Neural progenitor cell (in vitro differentiated cells): Measurements from ENCODE around the gene SSR2. TPM values are rescaled to one million over a fixed set of nuclear protein-coding genes. Genes with fewer than 3 reads are reported as not detected.
A peak's percentile ranks its signal among the peaks of the same experiment; 100 is the strongest.

Experiments used
- DNase-seq: peaks from one replicate; pipeline ENCODE4 v3.0.0-alpha.2; 2016; ENCODE audit warnings: low spot score
- H2AFZ ChIP-seq: fragments of 200-600 bp; sonication (generic); replicated peaks from 2 replicates; pipeline ENCODE4 v1.6.1; 2016; ENCODE audit warnings: antibody characterized with exemption
- H3F3A ChIP-seq: fragments of 200-600 bp; sonication (generic); 2 replicates; pipeline ENCODE4 v1.6.1; 2016; ENCODE audit warnings: antibody characterized with exemption, low read depth
- H3K27ac ChIP-seq: fragments of 200-600 bp; sonication (generic); 2 replicates; pipeline ENCODE4 v1.5.1; 2016; ENCODE audit warnings: mild to moderate bottlenecking
- H3K27me3 ChIP-seq: fragments of 200-600 bp; sonication (generic); 2 replicates; pipeline ENCODE4 v1.6.1; 2016; ENCODE audit warnings: mild to moderate bottlenecking, moderate library complexity
- H3K36me3 ChIP-seq: fragments of 200-600 bp; sonication (generic); 2 replicates; pipeline ENCODE4 v1.5.1; 2016
- H3K4me1 ChIP-seq: fragments of 200-600 bp; sonication (generic); 2 replicates; pipeline ENCODE4 v1.6.1; 2016; ENCODE audit warnings: mixed run types
- H3K4me2 ChIP-seq: fragments of 200-600 bp; sonication (generic); 2 replicates; pipeline ENCODE4 v1.6.1; 2016
- H3K4me3 ChIP-seq: fragments of 200-600 bp; sonication (generic); 2 replicates; pipeline ENCODE4 v1.5.1; 2016
- H3K79me2 ChIP-seq: fragments of 200-600 bp; sonication (generic); 2 replicates; pipeline ENCODE4 v1.6.1; 2016; ENCODE audit warnings: low read depth
- H3K9ac ChIP-seq: fragments of 200-600 bp; sonication (generic); 2 replicates; pipeline ENCODE4 v1.6.1; 2016
- H3K9me3 ChIP-seq: fragments of 200-600 bp; sonication (generic); 2 replicates; pipeline ENCODE4 v1.5.1; 2016; ENCODE audit warnings: low read depth
- H4K20me1 ChIP-seq: fragments of 200-600 bp; sonication (generic); 2 replicates; pipeline ENCODE4 v1.6.1; 2016; ENCODE audit warnings: low read depth
- H3K27ac Mint-ChIP-seq: 3 replicates; pipeline ENCODE4 v1.8.0; 2021; ENCODE audit warnings: mixed read lengths
- H3K27me3 Mint-ChIP-seq: 2 replicates; pipeline ENCODE4 v1.8.0; 2022; ENCODE audit warnings: low read depth, mild to moderate bottlenecking, inconsistent platforms, moderate library complexity, mixed read lengths; ENCODE audit not compliant: insufficient read depth
- H3K36me3 Mint-ChIP-seq: 3 replicates; pipeline ENCODE4 v1.8.0; 2021; ENCODE audit warnings: mixed read lengths
- H3K4me1 Mint-ChIP-seq: 3 replicates; pipeline ENCODE4 v1.8.0; 2021; ENCODE audit warnings: mixed read lengths
- H3K4me3 Mint-ChIP-seq: 3 replicates; pipeline ENCODE4 v1.8.0; 2021; ENCODE audit warnings: mild to moderate bottlenecking, moderate library complexity, mixed read lengths
- H3K9me3 Mint-ChIP-seq: 3 replicates; pipeline ENCODE4 v1.8.0; 2020; ENCODE audit warnings: mixed read lengths
- CTCF ChIP-seq: fragments of 200-600 bp; sonication (generic); IDR thresholded peaks from 2 replicates; pipeline ENCODE4 v1.5.1; 2017; ENCODE audit warnings: antibody characterized with exemption, mild to moderate bottlenecking
- EZH2 ChIP-seq: fragments of 200-600 bp; sonication (generic); IDR thresholded peaks from 2 replicates; pipeline ENCODE4 v1.6.1; 2017; ENCODE audit warnings: antibody characterized with exemption, mild to moderate bottlenecking, moderate library complexity
- EZH2phosphoT487 ChIP-seq: fragments of 200-600 bp; sonication (generic); IDR thresholded peaks from 2 replicates; pipeline ENCODE4 v1.6.1; 2017; ENCODE audit warnings: antibody characterized with exemption
- total RNA-seq: library from RNA; depleted of rRNA; stranded (reverse); fragments of >200 nt; gene quantifications from 2 replicates; pipeline ENCODE4 v1.2.3, GENCODE V29; 2015; ENCODE audit warnings: low replicate concordance

Gene SSR2
- total RNA-seq, 1 donor from 2014 or later, result 293 TPM

GRCh38 chr1:156003923-156004188 is 16.9 kb downstream of the SSR2 start:
- DNase-seq, result no peak
- H3K4me1 ChIP-seq, result peaks cover 15% of the 10 kb centered on the region
- TF ChIP-seq CTCF, result no peak
- TF ChIP-seq EZH2, result no peak
- TF ChIP-seq EZH2phosphoT487, result no peak
- Mint-ChIP-seq H3K36me3 (peaks cover 6% of the 10 kb centered on the region), H3K4me1 (peaks cover 13% of the 10 kb centered on the region), H3K27me3 (peaks cover 4% of the 10 kb centered on the region), H3K4me3 (no peak overlapping the region), H3K27ac (no peak overlapping the region), H3K9me3 (no peaks in the 10 kb centered on the region)
- H3K36me3 ChIP-seq, result no peaks in the 10 kb centered on the region
- no peak overlapping the region for H3K4me2 ChIP-seq
- H3K4me3 ChIP-seq, result no peak overlapping the region
- H3K27me3 ChIP-seq, result no peaks in the 10 kb centered on the region
- peaks cover 6% of the 10 kb centered on the region for H4K20me1 ChIP-seq
- no peak overlapping the region for H3K27ac ChIP-seq
- no peak overlapping the region for H3K9ac ChIP-seq
- H3F3A ChIP-seq, result peaks cover 20% of the 10 kb centered on the region
- H3K79me2 ChIP-seq, result no peaks in the 10 kb centered on the region
- H3K9me3 ChIP-seq, result no peaks in the 10 kb centered on the region
- no peak overlapping the region for H2AFZ ChIP-seq

- Mint-ChIP-seq H3K27me3 (peaks cover 4% of the 10 kb centered on the region), H3K4me1 (peaks cover 7% of the 10 kb centered on the region), H3K4me3 (no peak overlapping the region), H3K36me3 (no peaks in the 10 kb centered on the region), H3K27ac (no peak overlapping the region), H3K9me3 (no peaks in the 10 kb centered on the region)
- Histone ChIP-seq H3K9me3 (no peaks in the 10 kb centered on the region), H3K4me3 (no peak overlapping the region), H4K20me1 (no peaks in the 10 kb centered on the region), H3K4me2 (peak overlapping the region; percentile 38), H3K27me3 (no peaks in the 10 kb centered on the region), H3K4me1 (peaks cover 11% of the 10 kb centered on the region), H3K36me3 (no peaks in the 10 kb centered on the region), H2AFZ (no peak overlapping the region), H3K79me2 (no peaks in the 10 kb centered on the region), H3K9ac (no peak overlapping the region), H3K27ac (no peak overlapping the region), H3F3A (peaks cover 14% of the 10 kb centered on the region)
- no peak for DNase-seq
- TF ChIP-seq CTCF (no peak), EZH2phosphoT487 (no peak), EZH2 (no peak)
Observed at GRCh38 chr1:156002188-156002911, 18.4 kb downstream of the SSR2 start.

- H3K27me3 Mint-ChIP-seq, result peaks cover 4% of the 10 kb centered on the region
- no peak overlapping the region for H2AFZ ChIP-seq
Observed at GRCh38 chr1:156001662-156002171, 19.0 kb downstream of the SSR2 start.

More at GRCh38 chr1:156001662-156002171, 19.0 kb downstream of the SSR2 start:
- Histone ChIP-seq H3K79me2 (no peaks in the 10 kb centered on the region), H3K9me3 (no peaks in the 10 kb centered on the region), H3K27me3 (no peaks in the 10 kb centered on the region), H3K4me3 (no peak overlapping the region), H4K20me1 (no peaks in the 10 kb centered on the region), H3K4me2 (no peak overlapping the region), H3K4me1 (peaks cover 9% of the 10 kb centered on the region), H3K9ac (no peak overlapping the region), H3K27ac (no peak overlapping the region), H3F3A (peaks cover 8% of the 10 kb centered on the region), H3K36me3 (no peaks in the 10 kb centered on the region)
- no peak for DNase-seq
- Mint-ChIP-seq H3K36me3 (no peaks in the 10 kb centered on the region), H3K9me3 (no peaks in the 10 kb centered on the region), H3K4me1 (peaks cover 7% of the 10 kb centered on the region), H3K27ac (no peak overlapping the region), H3K4me3 (no peak overlapping the region)
- TF ChIP-seq EZH2phosphoT487 (no peak), CTCF (no peak), EZH2 (no peak)
